K562 (cell line): ENCODE data around the gene C11orf65. TPM values are rescaled to one million over a fixed set of nuclear protein-coding genes. Genes with fewer than 3 reads are reported as not detected.

Experiments
- ATF4 ChIP-seq: fragments of 450-650 bp; formaldehyde crosslinking; IDR thresholded peaks from 2 replicates; pipeline ENCODE4 v1.4.0; 2022; ENCODE audit warnings: mild to moderate bottlenecking, moderate library complexity
- E2F5 ChIP-seq: sonication (generic); formaldehyde crosslinking; IDR thresholded peaks from 2 replicates; pipeline ENCODE4 v1.8.0; 2022; ENCODE audit warnings: mild to moderate bottlenecking, missing genetic modification reagents
- KLF10 ChIP-seq: fragments of 250-450 bp; sonication (Bioruptor Pico); IDR thresholded peaks from 2 replicates; pipeline ENCODE4 v1.6.1; 2021; ENCODE audit warnings: matching md5 sums
- NR3C1 ChIP-seq: sonication (generic); formaldehyde crosslinking; IDR thresholded peaks from 2 replicates; pipeline ENCODE4 v1.8.1; 2022; ENCODE audit warnings: missing genetic modification reagents
- RAD21 ChIP-seq, 2 experiments: fragments of 250-450 bp in 1 of 2; fragments of 450-650 bp in 1 of 2; sonication (Bioruptor Pico) in 1 of 2; formaldehyde crosslinking in 1 of 2; IDR thresholded peaks in 1 of 2; conservative IDR thresholded peaks in 1 of 2; 2 replicates each; pipeline versions ENCODE4 v1.4.0 to v1.8.0; 2020 to 2022; ENCODE audit warnings: mild to moderate bottlenecking in 2 of 2, moderate library complexity in 1 of 2
- TBP ChIP-seq: optimal IDR thresholded peaks from 2 replicates; pipeline ENCODE3; 2011; ENCODE audit warnings: low read depth, low read length, improper control_type of control experiment
- TEAD4 ChIP-seq, 2 experiments: sonication (generic) in 1 of 2; formaldehyde crosslinking in 1 of 2; IDR thresholded peaks; 2 replicates each; pipeline versions ENCODE4 v1.6.1 to v1.8.0; 2012 to 2022; ENCODE audit warnings: borderline replicate concordance in 1 of 2, inconsistent platforms in 1 of 2, low read length in 1 of 2, mild to moderate bottlenecking in 1 of 2, missing genetic modification reagents in 1 of 2
- TSC22D4 ChIP-seq: fragments of 450-650 bp; IDR thresholded peaks from 2 replicates; pipeline ENCODE4 v1.6.1; 2016; ENCODE audit warnings: missing genetic modification characterization, missing biosample characterization, control low read depth
- ZNF239 ChIP-seq: fragments of 250-450 bp; sonication (Bioruptor Pico); IDR thresholded peaks from 2 replicates; pipeline ENCODE4 v1.4.0; 2020; ENCODE audit warnings: mild to moderate bottlenecking
- ZNF717 ChIP-seq: fragments of 250-450 bp; sonication (Bioruptor Pico); IDR thresholded peaks from 2 replicates; pipeline ENCODE4 v1.5.0; 2021
- polyA plus RNA-seq, 8 experiments: library from polyadenylated mRNA; depleted of rRNA in 4 of 8; stranded (reverse) in 5 of 8; unstranded in 3 of 8; fragments of >200 nt; fragmentation: Nextera tagmentation in 2 of 8; fragmentation: Illumina TruSeq in 1 of 8; extraction: Ambion mirVana in 2 of 8; extraction: Trizol in 1 of 8; gene quantifications; 2 replicates each; pipeline versions ENCODE4 v1.2.1 to v1.2.3, GENCODE V29; 2011 to 2014; ENCODE audit warnings: inconsistent platforms in 1 of 8, missing spikeins in 1 of 8
- total RNA-seq, 7 experiments: library from RNA; depleted of rRNA in 6 of 7; stranded (reverse); fragments of >200 nt in 6 of 7; fragmentation: Illumina TruSeq in 2 of 7; extraction: Trizol in 2 of 7; gene quantifications; 2 replicates each; pipeline versions ENCODE4 v1.2.1 to v1.2.3, GENCODE V29; 2011 to 2021; ENCODE audit warnings: low replicate concordance in 1 of 7
- TF ChIP-seq, protein P1 (sequence below), 2 experiments: IDR thresholded peaks; 2 replicates each; pipeline ENCODE4 v1.6.1; 2012; ENCODE audit warnings: improper control_type of control experiment in 2 of 2, low read depth in 2 of 2, low read length in 2 of 2, borderline replicate concordance in 1 of 2
- TF ChIP-seq, protein P2 (sequence below): sonication (generic); formaldehyde crosslinking; IDR thresholded peaks from 2 replicates; pipeline ENCODE4 v1.8.1; 2022; ENCODE audit warnings: missing genetic modification reagents
- TF ChIP-seq, protein P3 (sequence below): sonication (generic); formaldehyde crosslinking; IDR thresholded peaks from 2 replicates; pipeline ENCODE4 v1.8.0; 2023; ENCODE audit warnings: mild to moderate bottlenecking, missing genetic modification reagents

Gene C11orf65
- total and polyA plus RNA-seq, 9 of the 15 experiments (the other 6 are each of a cell fraction or from before 2014, with no cell fraction given) = 1.0 to 2.1 (median 1.2) TPM

DNA sequence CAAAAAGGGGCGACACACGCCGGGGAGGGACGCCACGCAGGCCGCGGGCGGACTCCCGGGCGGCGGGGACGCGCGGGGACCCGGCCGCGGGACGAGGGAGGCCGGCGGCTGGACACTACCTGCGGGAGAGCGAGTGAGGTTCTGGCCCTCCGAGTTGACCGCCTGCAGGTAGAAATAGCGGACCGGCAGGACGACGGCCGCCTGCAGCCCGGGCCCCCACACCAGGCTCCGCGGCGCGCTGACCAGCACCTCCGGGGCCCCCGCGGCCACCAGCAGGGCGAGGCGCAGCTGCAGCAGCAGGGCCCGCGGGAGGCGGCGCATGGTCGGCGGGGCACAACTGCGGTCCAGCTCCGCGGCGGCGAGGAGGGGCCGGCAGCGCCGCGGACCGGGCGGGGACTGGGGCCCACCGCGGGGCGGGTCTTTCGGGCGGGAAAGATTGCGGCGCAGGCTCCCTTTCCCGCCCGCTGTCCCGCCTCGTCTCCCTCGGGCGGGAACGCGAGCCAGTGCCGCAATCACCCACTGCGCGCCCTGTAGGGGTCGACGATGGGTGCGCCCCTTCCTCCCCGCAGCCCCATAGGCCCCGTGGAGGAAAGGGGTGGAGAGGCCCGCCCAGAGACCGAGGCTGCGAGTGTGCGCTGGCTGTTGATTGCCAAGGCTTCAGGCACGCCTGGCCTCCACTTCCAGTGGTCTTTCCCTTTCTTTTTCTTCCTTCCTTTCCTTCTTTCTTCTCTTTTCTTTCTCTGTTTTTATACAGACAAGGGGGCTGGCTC is 30.9 kb upstream of the C11orf65 start, which contains the start of gene POGLUT3 (continued):
- TF ChIP-seq RAD21 (CRISPR knock-in tag; conservative IDR thresholded peaks at IDR 0.05 in 1 of 2, IDR thresholded peaks at IDR 0.05 in 1 of 2) (no peak), NR3C1 (CRISPR knock-in tag) (peak; percentile 98), TSC22D4 (tag) (no peak), KLF10 (no peak), ZNF239 (CRISPR knock-in tag) (no peak), ATF4 (no peak), TEAD4 (IDR thresholded peaks at IDR 0.05; ENCODE audit: low read length) (no peak), TEAD4 (CRISPR knock-in tag; IDR thresholded peaks at IDR 0.05; ENCODE audit: borderline replicate concordance) (peak; percentile 94), ZNF717 (CRISPR knock-in tag) (no peak), E2F5 (CRISPR knock-in tag) (peak; percentile 96), TBP (peak; percentile 37)
- TF ChIP-seq, protein P1, sequence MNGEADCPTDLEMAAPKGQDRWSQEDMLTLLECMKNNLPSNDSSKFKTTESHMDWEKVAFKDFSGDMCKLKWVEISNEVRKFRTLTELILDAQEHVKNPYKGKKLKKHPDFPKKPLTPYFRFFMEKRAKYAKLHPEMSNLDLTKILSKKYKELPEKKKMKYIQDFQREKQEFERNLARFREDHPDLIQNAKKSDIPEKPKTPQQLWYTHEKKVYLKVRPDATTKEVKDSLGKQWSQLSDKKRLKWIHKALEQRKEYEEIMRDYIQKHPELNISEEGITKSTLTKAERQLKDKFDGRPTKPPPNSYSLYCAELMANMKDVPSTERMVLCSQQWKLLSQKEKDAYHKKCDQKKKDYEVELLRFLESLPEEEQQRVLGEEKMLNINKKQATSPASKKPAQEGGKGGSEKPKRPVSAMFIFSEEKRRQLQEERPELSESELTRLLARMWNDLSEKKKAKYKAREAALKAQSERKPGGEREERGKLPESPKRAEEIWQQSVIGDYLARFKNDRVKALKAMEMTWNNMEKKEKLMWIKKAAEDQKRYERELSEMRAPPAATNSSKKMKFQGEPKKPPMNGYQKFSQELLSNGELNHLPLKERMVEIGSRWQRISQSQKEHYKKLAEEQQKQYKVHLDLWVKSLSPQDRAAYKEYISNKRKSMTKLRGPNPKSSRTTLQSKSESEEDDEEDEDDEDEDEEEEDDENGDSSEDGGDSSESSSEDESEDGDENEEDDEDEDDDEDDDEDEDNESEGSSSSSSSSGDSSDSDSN (IDR thresholded peaks at IDR 0.05; ENCODE audit: borderline replicate concordance in 1 of 2, low read depth in 2 of 2, low read length in 2 of 2) = peak; percentile 71 to 95; a peak in 2 of 4 replicates
- TF ChIP-seq, protein P2, sequence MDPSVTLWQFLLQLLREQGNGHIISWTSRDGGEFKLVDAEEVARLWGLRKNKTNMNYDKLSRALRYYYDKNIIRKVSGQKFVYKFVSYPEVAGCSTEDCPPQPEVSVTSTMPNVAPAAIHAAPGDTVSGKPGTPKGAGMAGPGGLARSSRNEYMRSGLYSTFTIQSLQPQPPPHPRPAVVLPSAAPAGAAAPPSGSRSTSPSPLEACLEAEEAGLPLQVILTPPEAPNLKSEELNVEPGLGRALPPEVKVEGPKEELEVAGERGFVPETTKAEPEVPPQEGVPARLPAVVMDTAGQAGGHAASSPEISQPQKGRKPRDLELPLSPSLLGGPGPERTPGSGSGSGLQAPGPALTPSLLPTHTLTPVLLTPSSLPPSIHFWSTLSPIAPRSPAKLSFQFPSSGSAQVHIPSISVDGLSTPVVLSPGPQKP (CRISPR knock-in tag) = 0 out of 2 replicates have a peak, but pooled peaks have one; percentile 69
- TF ChIP-seq, protein P3, sequence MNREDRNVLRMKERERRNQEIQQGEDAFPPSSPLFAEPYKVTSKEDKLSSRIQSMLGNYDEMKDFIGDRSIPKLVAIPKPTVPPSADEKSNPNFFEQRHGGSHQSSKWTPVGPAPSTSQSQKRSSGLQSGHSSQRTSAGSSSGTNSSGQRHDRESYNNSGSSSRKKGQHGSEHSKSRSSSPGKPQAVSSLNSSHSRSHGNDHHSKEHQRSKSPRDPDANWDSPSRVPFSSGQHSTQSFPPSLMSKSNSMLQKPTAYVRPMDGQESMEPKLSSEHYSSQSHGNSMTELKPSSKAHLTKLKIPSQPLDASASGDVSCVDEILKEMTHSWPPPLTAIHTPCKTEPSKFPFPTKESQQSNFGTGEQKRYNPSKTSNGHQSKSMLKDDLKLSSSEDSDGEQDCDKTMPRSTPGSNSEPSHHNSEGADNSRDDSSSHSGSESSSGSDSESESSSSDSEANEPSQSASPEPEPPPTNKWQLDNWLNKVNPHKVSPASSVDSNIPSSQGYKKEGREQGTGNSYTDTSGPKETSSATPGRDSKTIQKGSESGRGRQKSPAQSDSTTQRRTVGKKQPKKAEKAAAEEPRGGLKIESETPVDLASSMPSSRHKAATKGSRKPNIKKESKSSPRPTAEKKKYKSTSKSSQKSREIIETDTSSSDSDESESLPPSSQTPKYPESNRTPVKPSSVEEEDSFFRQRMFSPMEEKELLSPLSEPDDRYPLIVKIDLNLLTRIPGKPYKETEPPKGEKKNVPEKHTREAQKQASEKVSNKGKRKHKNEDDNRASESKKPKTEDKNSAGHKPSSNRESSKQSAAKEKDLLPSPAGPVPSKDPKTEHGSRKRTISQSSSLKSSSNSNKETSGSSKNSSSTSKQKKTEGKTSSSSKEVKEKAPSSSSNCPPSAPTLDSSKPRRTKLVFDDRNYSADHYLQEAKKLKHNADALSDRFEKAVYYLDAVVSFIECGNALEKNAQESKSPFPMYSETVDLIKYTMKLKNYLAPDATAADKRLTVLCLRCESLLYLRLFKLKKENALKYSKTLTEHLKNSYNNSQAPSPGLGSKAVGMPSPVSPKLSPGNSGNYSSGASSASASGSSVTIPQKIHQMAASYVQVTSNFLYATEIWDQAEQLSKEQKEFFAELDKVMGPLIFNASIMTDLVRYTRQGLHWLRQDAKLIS = peak; percentile 75
